ENCODE measurements around the gene METRNL.
A peak's percentile ranks its signal among the peaks of the same experiment; 100 is the strongest.

Gene METRNL

GRCh38 chr17:83067718-83068261, 11.6 kb upstream of the METRNL start:
- DNase-seq, result no peak

GRCh38 chr17:83068641-83069570, 10.5 kb upstream of the METRNL start:
- no peak for DNase-seq

GRCh38 chr17:83069571-83069906, 9.9 kb upstream of the METRNL start:
- DNase-seq, result no peak

GRCh38 chr17:83069931-83070742, 9.3 kb upstream of the METRNL start:
- no peak for DNase-seq

- no peak for DNase-seq
Observed at GRCh38 chr17:83070800-83071341, 8.5 kb upstream of the METRNL start.

GRCh38 chr17:83071365-83071764, 8.0 kb upstream of the METRNL start:
- no peak for DNase-seq

GRCh38 chr17:83071966-83072562, 7.3 kb upstream of the METRNL start:
- DNase-seq, result no peak

GRCh38 chr17:83072600-83073358, 6.6 kb upstream of the METRNL start:
- DNase-seq, result no peak

GRCh38 chr17:83073389-83074063, 5.9 kb upstream of the METRNL start:
- DNase-seq, result no peak

GRCh38 chr17:83074486-83075223, 4.8 kb upstream of the METRNL start:
- no peak for DNase-seq

GRCh38 chr17:83075270-83075880, 4.0 kb upstream of the METRNL start:
- DNase-seq, result no peak

GRCh38 chr17:83076938-83077337, 2.5 kb upstream of the METRNL start:
- no peak for DNase-seq

GRCh38 chr17:83077411-83077810, 2.0 kb upstream of the METRNL start:
- DNase-seq, result no peak

GRCh38 chr17:83077939-83078338, 1.5 kb upstream of the METRNL start:
- DNase-seq, result no peak

- no peak for DNase-seq
Observed at GRCh38 chr17:83078378-83079351, 744 bp upstream of the METRNL start.

GRCh38 chr17:83079766-83080578, 563 bp downstream of the METRNL start:
- DNase-seq, result no peak

GRCh38 chr17:83080579-83080857, 1.1 kb downstream of the METRNL start:
- DNase-seq, result no peak

GRCh38 chr17:83080858-83081683, 1.7 kb downstream of the METRNL start:
- peak; percentile 38 for DNase-seq

Data from stimulated activated CD4-positive, alpha-beta T cell treated with anti-CD3 and anti-CD28 coated beads, Interleukin-1b, Interleukin-23, amount 100 ng/mL, for 48 hours (primary cell).